Endodermal cell (in vitro differentiated cells): ENCODE data around the gene TPM2. TPM values are rescaled to one million over a fixed set of nuclear protein-coding genes. Genes with fewer than 3 reads are reported as not detected.

Experiments used
- DNase-seq: peaks from one replicate; pipeline ENCODE4 v3.0.0-alpha.2; 2017
- H3K27ac ChIP-seq: 2 replicates; pipeline ENCODE4 v1.5.1; 2013; ENCODE audit warnings: mild to moderate bottlenecking, low read depth, low read length, moderate library complexity
- H3K27me3 ChIP-seq: 2 replicates; pipeline ENCODE4 v1.6.1; 2013; ENCODE audit warnings: mild to moderate bottlenecking, low read length, moderate library complexity; ENCODE audit not compliant: insufficient read depth, control insufficient read depth, poor library complexity, severe bottlenecking
- H3K36me3 ChIP-seq: 2 replicates; pipeline ENCODE4 v1.7.0; 2013; ENCODE audit warnings: mild to moderate bottlenecking, low read length, moderate library complexity; ENCODE audit not compliant: control insufficient read depth, insufficient read depth
- H3K4me1 ChIP-seq: one replicate; pipeline ENCODE4 v1.7.0; 2013; ENCODE audit warnings: low read length; ENCODE audit not compliant: control insufficient read depth, insufficient read depth
- H3K4me3 ChIP-seq: 2 replicates; pipeline ENCODE4 v1.5.1; 2013; ENCODE audit warnings: mild to moderate bottlenecking, low read length, moderate library complexity
- H3K9ac ChIP-seq: 2 replicates; pipeline ENCODE4 v1.6.1; 2013; ENCODE audit warnings: mild to moderate bottlenecking, low read length, moderate library complexity; ENCODE audit not compliant: poor library complexity, severe bottlenecking; ENCODE audit errors: extremely low read depth
- H3K9me3 ChIP-seq: 2 replicates; pipeline ENCODE4 v1.6.1; 2013; ENCODE audit warnings: mild to moderate bottlenecking, low read length, moderate library complexity; ENCODE audit not compliant: control insufficient read depth
- H3K27ac Mint-ChIP-seq: 2 replicates; pipeline ENCODE4 v1.8.0; 2020; ENCODE audit warnings: mixed read lengths
- H3K27me3 Mint-ChIP-seq: 2 replicates; pipeline ENCODE4 v1.8.0; 2021; ENCODE audit warnings: mild to moderate bottlenecking, mixed read lengths; ENCODE audit not compliant: insufficient read depth
- H3K36me3 Mint-ChIP-seq: 2 replicates; pipeline ENCODE4 v1.8.0; 2020; ENCODE audit warnings: low read depth, mixed read lengths
- H3K4me1 Mint-ChIP-seq: 2 replicates; pipeline ENCODE4 v1.8.0; 2020; ENCODE audit warnings: mixed read lengths
- H3K4me3 Mint-ChIP-seq: 2 replicates; pipeline ENCODE4 v1.8.0; 2020; ENCODE audit warnings: mild to moderate bottlenecking, moderate library complexity, mixed read lengths
- H3K9me3 Mint-ChIP-seq: 2 replicates; pipeline ENCODE4 v1.8.0; 2020; ENCODE audit warnings: mild to moderate bottlenecking, mixed read lengths
- CTCF ChIP-seq: fragments of 200-600 bp; sonication (generic); conservative IDR thresholded peaks from 2 replicates; pipeline ENCODE4 v1.5.0; 2021; ENCODE audit warnings: antibody characterized with exemption, mild to moderate bottlenecking
- WGBS, 2 experiments: methylation state at CpG; one replicate each; pipeline versions ENCODE4 v1.1.5 to v1.1.7; 2013; ENCODE audit warnings: missing lambda C conversion rate in 2 of 2, mixed read lengths in 1 of 2; ENCODE audit not compliant: insufficient coverage in 1 of 2, insufficient read length in 1 of 2; 5-methylcytosine and 5-hydroxymethylcytosine counted together
- long read RNA-seq, 4 experiments: library from polyadenylated mRNA in 2 of 4; library from RNA in 1 of 4; library from capped mRNA in 1 of 4; stranded (forward) in 3 of 4; unstranded in 1 of 4; transcript quantifications; one replicate each; pipeline ENCODE4 v2.0.0, GENCODE V29; 2020 to 2021; ENCODE audit warnings: inconsistent platforms in 1 of 4
- polyA plus RNA-seq, 2 experiments: library from polyadenylated mRNA; stranded (reverse); fragments of 50-300 nt; gene quantifications; one replicate each; pipeline ENCODE4 v1.2.3, GENCODE V29; 2013
- total RNA-seq, 2 donors: library from RNA; stranded (reverse); fragmentation: NEBNext Ultra II Directional in 1 of 2; extraction: Animal tissue kit (Norgen Biotek cat#: 25700) in 1 of 2; gene quantifications; 2 replicates in 1 of 2; 3 replicates in 1 of 2; pipeline ENCODE4 v1.2.1, GENCODE V29; 2021

TPM2 gene
- 100 to 1,000 TPM; 191 to 251 TPM for total RNA-seq
- polyA plus RNA-seq (2013, experiment 1 of 2): 274 TPM
- polyA plus RNA-seq (2013, experiment 2 of 2): 289 TPM
- long read RNA-seq, experiment 1, transcript TPM2-201 (9 exons, 1,018 nt): major isoform, 14 of 55 reads
- long read RNA-seq, experiment 1, partial matches to known transcripts: 26 of 55 reads
- long read RNA-seq, experiment 1, other reads (novel, unspliced or antisense): 12 of 55 reads
- long read RNA-seq, experiment 2, transcript TPM2-211 (9 exons, 1,392 nt): minor isoform, 19 of 131 reads
- long read RNA-seq, experiment 2, transcript TPM2-201 (9 exons, 1,018 nt): major isoform, 63 of 131 reads
- long read RNA-seq, experiment 2, partial matches to known transcripts: 17 of 131 reads
- long read RNA-seq, experiment 2, other reads (novel, unspliced or antisense): 27 of 131 reads
- long read RNA-seq, experiment 3, transcript TPM2-203 (9 exons, 1,183 nt): minor isoform, 21 of 220 reads
- long read RNA-seq, experiment 3, transcript TPM2-205 (7 exons, 1,363 nt): minor isoform, 5 of 220 reads
- long read RNA-seq, experiment 3, transcript TPM2-201 (9 exons, 1,018 nt): major isoform, 101 of 220 reads
- long read RNA-seq, experiment 3, transcript TPM2-211 (9 exons, 1,392 nt): minor isoform, 21 of 220 reads
- long read RNA-seq, experiment 3, partial matches to known transcripts: 12 of 220 reads
- long read RNA-seq, experiment 3, other reads (novel, unspliced or antisense): 55 of 220 reads
- long read RNA-seq, experiment 4, transcript TPM2-201 (9 exons, 1,018 nt): major isoform, 193 of 284 reads
- long read RNA-seq, experiment 4, transcript TPM2-203 (9 exons, 1,183 nt): minor isoform, 5 of 284 reads
- long read RNA-seq, experiment 4, transcript TPM2-211 (9 exons, 1,392 nt): minor isoform, 42 of 284 reads
- long read RNA-seq, experiment 4, partial matches to known transcripts: 24 of 284 reads
- long read RNA-seq, experiment 4, other reads (novel, unspliced or antisense): 17 of 284 reads

- Histone ChIP-seq H3K4me3 (peak within 1 kb of the TSS; percentile 96), H3K27me3 (no peaks in the 10 kb centered on the region), H3K36me3 (peaks cover 31% of the 10 kb centered on the region), H3K9ac (peak within 1 kb of the TSS; percentile 82), H3K9me3 (no peaks in the 10 kb centered on the region), H3K4me1 (peaks cover 10% of the 10 kb centered on the region), H3K27ac (peak within 1 kb of the TSS; percentile 63)
- TF ChIP-seq CTCF: no peak
- Mint-ChIP-seq H3K27me3 (no peaks in the 10 kb centered on the region), H3K36me3 (peaks cover 25% of the 10 kb centered on the region), H3K9me3 (no peaks in the 10 kb centered on the region), H3K4me1 (peaks cover 30% of the 10 kb centered on the region), H3K4me3 (peak within 1 kb of the TSS; percentile 85), H3K27ac (peak within 1 kb of the TSS; percentile 88)
- peak; percentile 89 for DNase-seq
- 0 to 1% methylated on average over 23 to 61 of the region's 61 CpGs for WGBS, 2 experiments
These were observed at the start of gene TPM2 for GRCh38 chr9:35689542-35690293. Gene TPM2, minus strand, starts transcription at chr9:35689925. Its CDS starts 108 bp downstream, at chr9:35689817.

- no peak overlapping the region for H3K9ac ChIP-seq
- H3K27me3 ChIP-seq: no peaks in the 10 kb centered on the region
- H3K4me1 ChIP-seq: peaks cover 3% of the 10 kb centered on the region
- H3K27ac ChIP-seq: no peak overlapping the region
- DNase-seq: no peak
- Mint-ChIP-seq H3K27ac (no peak overlapping the region), H3K9me3 (no peaks in the 10 kb centered on the region), H3K27me3 (no peaks in the 10 kb centered on the region), H3K36me3 (peaks cover 80% of the 10 kb centered on the region), H3K4me3 (no peak overlapping the region), H3K4me1 (no peaks in the 10 kb centered on the region)
- 95 to 97% methylated on average over 3 to 7 of the region's 7 CpGs for WGBS, 2 experiments
- no peak overlapping the region for H3K4me3 ChIP-seq
- H3K36me3 ChIP-seq: peaks cover 95% of the 10 kb centered on the region
- H3K9me3 ChIP-seq: no peaks in the 10 kb centered on the region
- TF ChIP-seq CTCF: no peak
These were observed 49.2 kb upstream of the TPM2 start for GRCh38 chr9:35738924-35739323.

GRCh38 chr9:35738186-35738585 is 48.5 kb upstream of the TPM2 start:
- WGBS, 2 experiments: 83 to 88% methylated on average over 1 to 4 of the region's 4 CpGs
- Histone ChIP-seq H3K9me3 (no peaks in the 10 kb centered on the region), H3K4me3 (no peak overlapping the region), H3K36me3 (peaks cover 88% of the 10 kb centered on the region), H3K4me1 (peaks cover 3% of the 10 kb centered on the region), H3K9ac (no peak overlapping the region), H3K27ac (no peak overlapping the region), H3K27me3 (no peaks in the 10 kb centered on the region)
- no peak for DNase-seq
- TF ChIP-seq CTCF: no peak
- Mint-ChIP-seq H3K4me1 (peaks cover 3% of the 10 kb centered on the region), H3K27me3 (no peaks in the 10 kb centered on the region), H3K9me3 (no peaks in the 10 kb centered on the region), H3K4me3 (no peak overlapping the region), H3K36me3 (peaks cover 72% of the 10 kb centered on the region), H3K27ac (no peak overlapping the region)
